ENCODE measurements around the gene KIF6. TPM values are rescaled to one million over a fixed set of nuclear protein-coding genes. Genes with fewer than 3 reads are reported as not detected.

The KIF6 gene
- total RNA-seq, 1 experiment from 2014 or later = not detected

DNA sequence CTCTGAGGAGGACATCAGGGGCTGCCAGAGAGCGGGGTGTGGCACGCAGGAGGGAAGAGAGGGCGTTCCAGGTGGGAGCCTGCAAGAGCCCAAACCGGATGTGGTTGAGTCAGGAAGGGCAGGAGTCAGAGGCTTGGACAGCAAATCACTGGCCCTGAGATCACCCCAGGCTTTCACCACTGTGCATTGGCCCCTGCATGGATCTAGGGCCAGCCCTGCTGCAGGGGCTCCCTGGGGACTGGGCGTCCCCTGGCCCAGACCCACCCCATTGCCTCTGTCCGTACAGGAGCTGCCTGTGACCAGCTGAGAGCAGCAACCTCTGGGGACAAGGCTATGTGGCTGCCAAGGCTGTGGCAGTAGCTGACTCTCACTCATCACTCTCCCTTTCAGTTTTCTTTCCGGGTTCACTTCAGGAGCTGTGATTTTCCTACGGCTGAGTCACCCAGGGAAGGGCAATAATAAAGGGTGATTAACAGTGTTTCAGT is 444.9 kb downstream of the KIF6 start:
- in situ Hi-C loops (cut with HindIII; ENCODE audit: low pct_unique_long_range_greater_than_20kb, low sequenced_read_pairs) = no loop called here
- DNase-seq (ENCODE audit: low read depth) = peak; percentile 85

Other genes with a start within 250 kb of the KIF6 start
- not detected in 2 replicates for gene DAAM2, start 67.0 kb upstream of the KIF6 start, total RNA-seq (2014; rRNA removed; shearing (Covaris generic); ENCODE audit: low replicate concordance)
- gene MOCS1, start 209.1 kb upstream of the KIF6 start, total RNA-seq (2014; rRNA removed; shearing (Covaris generic); ENCODE audit: low replicate concordance) = 0.03 and 6.2 TPM in 2 replicates

All from Caki2 (cell line).